Activated CD8-positive, alpha-beta memory T cell treated with anti-CD3 and anti-CD28 coated beads for 4 hours (primary cell): ENCODE data around the gene UTP4.
A peak's percentile ranks its signal among the peaks of the same experiment; 100 is the strongest.

Experiments used
- DNase-seq, 2 donors: peaks; one replicate each; pipeline ENCODE4 v3.0.0-alpha.2; 2020; ENCODE audit warnings: low read depth in 2 of 2

The UTP4 gene

GRCh38 chr16:69176033-69176800 lies 43.8 kb downstream of the UTP4 start:
- no peak for DNase-seq

- DNase-seq = no peak
Observed at GRCh38 chr16:69179328-69180010, 47.0 kb downstream of the UTP4 start.

- DNase-seq = no peak
Observed at GRCh38 chr16:69180011-69180338, 47.5 kb downstream of the UTP4 start.

GRCh38 chr16:69182730-69183416 lies 50.4 kb downstream of the UTP4 start:
- DNase-seq = no peak

GRCh38 chr16:69186642-69187445 lies 54.4 kb downstream of the UTP4 start, which contains the start of gene SNTB2:
SNTB2 (plus strand) TSS chr16:69187164; CDS start chr16:69187167, 3 bp downstream.
- DNase-seq = peak; percentile 58 to 59

- peak in 1 of 2 donors; percentile 18 for DNase-seq
Observed at GRCh38 chr16:69187446-69188235, 55.2 kb downstream of the UTP4 start.

- DNase-seq = no peak
Observed at GRCh38 chr16:69188236-69188549, 55.7 kb downstream of the UTP4 start.

GRCh38 chr16:69188716-69189115 lies 56.3 kb downstream of the UTP4 start:
- DNase-seq = no peak

GRCh38 chr16:69190046-69190588 lies 57.7 kb downstream of the UTP4 start:
- no peak for DNase-seq

- no peak for DNase-seq
Observed at GRCh38 chr16:69190598-69190997, 58.1 kb downstream of the UTP4 start.

GRCh38 chr16:69191136-69191535 lies 58.7 kb downstream of the UTP4 start:
- no peak for DNase-seq

- DNase-seq = no peak
Observed at GRCh38 chr16:69193855-69194254, 61.4 kb downstream of the UTP4 start.

- DNase-seq = no peak
Observed at GRCh38 chr16:69194488-69194887, 62.0 kb downstream of the UTP4 start.

GRCh38 chr16:69195369-69196029 lies 63.0 kb downstream of the UTP4 start:
- DNase-seq = no peak

- no peak for DNase-seq
Observed at GRCh38 chr16:69197573-69197972, 65.1 kb downstream of the UTP4 start.

GRCh38 chr16:69199382-69199781 lies 66.9 kb downstream of the UTP4 start:
- no peak for DNase-seq

GRCh38 chr16:69201291-69201690 lies 68.8 kb downstream of the UTP4 start:
- DNase-seq = no peak

GRCh38 chr16:69201787-69202186 lies 69.3 kb downstream of the UTP4 start:
- DNase-seq = no peak

- no peak for DNase-seq
Observed at GRCh38 chr16:69204172-69204571, 71.7 kb downstream of the UTP4 start.

GRCh38 chr16:69209735-69210134 lies 77.3 kb downstream of the UTP4 start:
- DNase-seq = no peak
